PFSK-1 (cell line): Measurements from ENCODE around the gene ARHGAP4.

Experiments
- FOXP2 ChIP-seq: optimal IDR thresholded peaks from 2 replicates; pipeline ENCODE3; 2011; ENCODE audit warnings: borderline replicate concordance, control low read depth, inconsistent platforms; ENCODE audit not compliant: insufficient read depth; ENCODE audit errors: extremely low read length, extremely low read depth
- POLR2AphosphoS5 ChIP-seq: IDR thresholded peaks from 2 replicates; pipeline ENCODE4 v1.6.1; 2012; ENCODE audit warnings: low read depth, mild to moderate bottlenecking, control low read depth, low read length, moderate library complexity
- TAF1 ChIP-seq: IDR thresholded peaks from 2 replicates; pipeline ENCODE4 v1.6.1; 2012; ENCODE audit warnings: low read length, control low read depth, borderline replicate concordance; ENCODE audit not compliant: insufficient read depth

DNA sequence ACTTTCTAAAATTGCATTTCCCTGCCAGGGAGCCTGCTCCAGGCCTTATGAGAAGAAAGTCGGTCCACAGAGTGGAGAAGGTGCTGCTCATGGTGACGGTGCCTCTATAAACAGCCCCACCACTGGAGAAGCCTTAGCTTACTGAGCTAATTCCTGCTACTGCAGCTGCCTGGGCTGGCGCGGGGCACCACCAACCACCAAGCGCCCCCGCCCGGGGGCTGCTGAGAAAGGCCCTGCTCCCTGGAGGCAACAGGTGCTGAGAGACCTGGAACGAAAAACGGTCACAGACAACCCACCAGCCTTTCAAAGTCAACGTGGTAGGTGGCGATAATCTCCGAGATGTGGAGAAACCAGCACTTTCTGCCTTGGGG, 42.7 kb upstream of the ARHGAP4 start:
- TF ChIP-seq FOXP2, result no peak
- no peak for TF ChIP-seq POLR2AphosphoS5
- no peak for TF ChIP-seq TAF1
